Stimulated activated CD4-positive, alpha-beta T cell treated with anti-CD3 and anti-CD28 coated beads, Interleukin-1b, Interleukin-23, amount 100 ng/mL, for 24 hours (primary cell): ENCODE results near the gene TMOD1.

Experiments
- DNase-seq, 4 experiments: peaks; one replicate each; pipeline ENCODE4 v3.0.0-alpha.2; 2020; ENCODE audit warnings: low read depth in 4 of 4, low spot score in 1 of 4

Gene TMOD1

DNA sequence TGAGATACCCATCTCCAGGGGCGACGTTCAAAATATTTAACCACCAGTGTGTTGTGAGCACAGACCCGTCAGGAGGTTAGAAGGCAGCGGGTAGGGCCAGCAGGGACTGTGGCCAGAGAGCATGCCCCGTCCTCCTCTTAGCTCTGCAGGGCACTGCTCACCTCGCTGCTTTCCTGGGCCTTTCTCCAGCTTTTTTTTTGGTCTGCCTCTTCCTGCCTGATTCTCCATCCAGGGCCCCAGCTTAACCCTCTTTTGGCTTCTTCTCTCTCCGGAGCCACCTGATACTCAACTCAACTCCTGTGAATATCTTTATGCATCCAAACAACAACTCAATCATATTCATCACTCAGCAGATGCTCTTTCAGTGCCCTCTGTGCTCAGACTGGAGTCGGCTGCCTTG lies 44.0 kb downstream of the TMOD1 start:
- no peak for DNase-seq

DNA sequence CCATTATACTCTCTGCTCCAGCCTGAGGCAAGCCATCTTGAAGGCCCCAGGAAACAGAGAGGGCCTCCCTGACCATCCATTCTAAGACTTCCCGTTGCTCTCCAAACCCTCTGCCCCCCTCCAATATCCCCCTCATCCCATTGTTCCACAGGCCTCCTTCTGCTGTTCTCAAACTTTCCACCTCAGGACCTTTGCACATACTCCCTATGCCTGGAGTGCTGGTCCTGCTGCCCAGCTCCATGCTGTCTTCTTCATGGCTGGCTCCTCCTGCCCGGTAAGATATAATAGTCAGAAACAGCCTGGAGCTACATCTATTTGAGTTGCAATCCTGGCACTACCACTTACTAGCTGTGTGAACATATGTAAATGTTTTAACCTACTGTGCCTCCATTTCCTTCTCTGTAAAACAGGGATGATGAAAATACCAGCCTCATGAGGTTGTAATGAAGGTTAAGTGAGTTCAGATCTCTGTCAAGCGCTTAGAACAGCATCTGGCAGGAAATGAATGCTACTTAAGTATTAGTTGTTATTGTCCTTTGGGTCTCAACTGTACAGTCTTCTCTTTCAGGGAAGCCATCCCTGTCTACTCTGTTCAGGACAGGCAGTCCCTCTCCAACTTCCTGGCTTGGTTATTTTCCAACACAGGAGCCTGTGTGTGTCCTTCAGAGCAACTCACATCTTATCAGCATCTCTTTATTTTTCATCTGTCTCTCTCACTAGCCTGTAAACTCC lies 45.8 kb downstream of the TMOD1 start:
- DNase-seq = no peak

- no peak for DNase-seq
Measured at GRCh38 chr9:97548379-97548778, 46.9 kb downstream of the TMOD1 start.

DNA sequence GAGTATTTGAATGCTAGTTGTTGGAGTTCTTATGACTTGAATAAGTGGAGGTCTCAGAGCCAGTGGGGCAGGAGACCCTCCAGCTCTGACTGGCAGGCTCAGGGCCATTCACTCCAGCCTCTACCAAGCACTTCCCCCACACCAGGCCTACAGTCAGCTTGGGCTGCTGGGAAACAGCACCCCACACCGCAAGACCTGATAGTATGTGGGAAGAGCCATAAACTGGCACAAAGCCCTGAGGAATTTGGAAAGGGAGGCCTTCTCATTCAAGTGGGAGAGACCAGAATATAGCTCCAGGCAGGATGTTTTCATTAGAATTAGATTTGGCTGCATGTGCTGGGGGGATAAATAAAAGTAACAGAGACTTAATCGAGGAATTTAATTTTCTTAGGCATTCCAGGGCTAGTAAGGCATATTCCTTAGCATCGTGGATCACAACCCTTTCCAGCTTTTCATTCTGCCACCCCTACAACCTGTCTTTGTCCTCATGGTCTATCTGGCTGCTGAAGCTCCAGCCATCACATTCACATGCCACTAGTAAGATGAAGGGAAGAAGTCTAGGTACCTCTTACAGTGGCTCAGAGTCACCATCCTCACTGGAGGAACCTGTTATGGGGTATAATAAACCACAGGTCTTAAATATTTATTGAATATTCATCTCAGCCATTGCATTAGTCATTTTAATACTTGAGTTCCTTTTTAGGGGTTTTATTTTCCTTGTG lies 47.5 kb downstream of the TMOD1 start:
- DNase-seq = no peak

- DNase-seq = no peak
Measured at GRCh38 chr9:97550386-97550785, 48.9 kb downstream of the TMOD1 start.

GRCh38 chr9:97551308-97551707 lies 49.8 kb downstream of the TMOD1 start:
- DNase-seq = no peak

DNA sequence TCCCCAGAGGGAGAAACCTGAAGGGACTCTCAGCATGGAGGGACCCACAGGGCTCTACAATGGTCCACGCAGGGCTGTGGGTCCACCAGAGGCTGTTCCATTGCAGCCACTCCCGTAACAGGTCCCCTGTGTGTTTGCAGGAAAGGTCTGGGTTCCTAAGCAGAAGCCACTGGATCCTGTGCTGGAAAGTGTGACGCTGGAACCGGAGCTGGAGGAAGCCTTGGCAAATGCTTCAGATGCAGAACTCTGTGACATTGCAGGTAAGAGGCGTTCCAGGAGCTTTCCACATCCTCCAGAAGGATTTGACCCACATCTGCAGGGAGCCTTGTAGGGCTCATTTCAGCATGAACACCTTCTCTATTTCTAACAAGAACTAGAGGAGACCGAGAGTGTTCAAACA lies 51.7 kb downstream of the TMOD1 start:
- no peak for DNase-seq

DNA sequence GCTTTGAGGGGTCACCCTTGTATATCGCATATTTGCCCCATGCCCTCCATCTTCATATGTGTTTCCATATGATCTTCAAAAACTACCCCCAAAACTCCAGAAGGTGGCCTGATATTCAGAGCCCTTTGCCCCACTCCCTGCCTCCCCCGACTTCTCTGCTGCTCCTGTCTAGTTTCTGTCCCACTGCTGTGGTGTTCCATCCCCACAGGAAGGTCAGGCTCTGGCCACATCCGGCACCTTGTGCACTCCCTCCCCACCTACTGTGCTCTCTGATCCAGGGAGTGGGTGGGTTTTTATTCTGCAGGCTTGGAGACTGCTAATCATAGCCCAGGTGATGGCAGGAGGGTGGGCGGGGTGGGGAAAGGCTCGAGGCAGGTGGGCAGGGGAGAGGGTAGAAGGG lies 52.4 kb downstream of the TMOD1 start:
- DNase-seq = no peak

GRCh38 chr9:97554566-97555075 lies 53.2 kb downstream of the TMOD1 start:
- no peak for DNase-seq

DNA sequence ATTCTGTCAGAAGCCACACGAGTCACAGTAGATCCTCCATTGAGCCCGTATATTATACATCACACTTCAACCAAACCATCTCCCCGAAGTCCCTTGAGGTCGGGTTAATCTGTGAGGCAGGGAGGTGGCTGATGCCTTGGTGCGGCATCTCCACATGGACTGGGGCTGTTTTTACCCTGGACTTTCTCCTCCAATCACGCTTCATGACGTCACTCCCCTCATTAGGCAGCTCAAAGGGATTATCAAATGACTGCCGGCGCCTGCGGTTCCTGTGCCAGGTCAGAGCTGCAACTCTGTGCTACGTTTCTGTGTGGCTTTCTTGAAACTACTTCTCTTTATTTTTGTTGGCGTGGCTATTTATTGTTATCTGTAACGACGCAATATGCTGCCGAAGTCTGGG lies 53.7 kb downstream of the TMOD1 start:
- DNase-seq = no peak

DNA sequence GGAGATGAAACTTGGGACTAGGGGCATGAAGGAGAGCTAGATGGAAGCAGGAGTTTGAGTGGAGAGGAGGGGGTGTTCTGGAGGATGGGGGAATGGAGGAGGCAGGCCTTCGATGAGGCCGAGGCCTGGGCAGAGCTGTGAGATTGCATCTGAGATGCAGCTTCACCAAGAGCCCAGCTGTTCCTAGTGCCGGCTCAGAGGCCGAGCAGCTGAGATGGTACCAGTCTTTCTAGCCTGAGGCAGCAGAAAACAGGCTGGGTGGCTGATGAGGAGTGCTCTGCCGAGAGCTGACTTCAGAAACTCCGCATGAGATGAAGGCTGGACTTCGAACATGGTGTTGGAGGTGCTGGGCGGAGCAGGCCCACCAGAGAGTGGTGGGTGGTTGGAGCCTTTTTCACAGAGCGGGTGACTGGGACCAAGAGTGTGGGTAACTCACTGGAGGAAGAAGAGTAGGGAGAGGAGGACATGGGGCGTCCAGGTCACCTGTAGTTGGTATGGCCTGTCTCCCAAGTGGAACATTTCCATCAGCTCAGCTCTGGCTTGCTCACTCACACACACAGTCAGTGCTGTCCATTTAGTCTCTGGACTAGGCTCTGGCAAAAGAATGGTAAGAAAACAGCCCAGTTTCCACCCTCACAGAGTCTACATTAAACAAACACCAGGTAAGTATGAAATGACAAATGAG lies 54.7 kb downstream of the TMOD1 start:
- DNase-seq = no peak

- DNase-seq = no peak
Measured at GRCh38 chr9:97556721-97557605, 55.5 kb downstream of the TMOD1 start.

GRCh38 chr9:97557606-97558095 lies 56.2 kb downstream of the TMOD1 start:
- no peak for DNase-seq

GRCh38 chr9:97558701-97559101 lies 57.2 kb downstream of the TMOD1 start:
- DNase-seq = no peak

- no peak for DNase-seq
Measured at GRCh38 chr9:97559111-97559514, 57.6 kb downstream of the TMOD1 start.

GRCh38 chr9:97560154-97560553 lies 58.7 kb downstream of the TMOD1 start:
- DNase-seq = no peak

- DNase-seq = no peak
Measured at GRCh38 chr9:97560851-97561250, 59.4 kb downstream of the TMOD1 start.

DNA sequence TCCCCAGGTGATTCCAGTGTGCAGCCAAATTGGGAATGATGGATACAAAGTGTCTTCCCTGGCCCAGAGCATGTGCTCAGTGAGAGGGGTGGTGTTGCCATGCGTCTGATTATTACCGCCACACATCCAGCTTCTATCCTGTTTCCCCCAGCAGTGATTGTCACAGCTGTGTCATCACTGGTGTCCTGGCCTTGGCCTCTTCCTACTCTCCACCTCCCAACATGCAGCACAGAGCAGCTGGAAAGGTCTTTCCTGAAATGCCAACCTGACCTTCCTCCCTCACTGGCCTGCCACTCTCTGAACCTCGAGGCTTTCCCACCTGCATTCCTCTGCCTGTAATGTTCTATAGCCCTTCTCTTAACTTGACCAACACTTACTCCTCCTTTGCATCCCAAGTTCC lies 60.0 kb downstream of the TMOD1 start:
- DNase-seq = no peak

GRCh38 chr9:97562542-97562941 lies 61.1 kb downstream of the TMOD1 start:
- no peak for DNase-seq

DNA sequence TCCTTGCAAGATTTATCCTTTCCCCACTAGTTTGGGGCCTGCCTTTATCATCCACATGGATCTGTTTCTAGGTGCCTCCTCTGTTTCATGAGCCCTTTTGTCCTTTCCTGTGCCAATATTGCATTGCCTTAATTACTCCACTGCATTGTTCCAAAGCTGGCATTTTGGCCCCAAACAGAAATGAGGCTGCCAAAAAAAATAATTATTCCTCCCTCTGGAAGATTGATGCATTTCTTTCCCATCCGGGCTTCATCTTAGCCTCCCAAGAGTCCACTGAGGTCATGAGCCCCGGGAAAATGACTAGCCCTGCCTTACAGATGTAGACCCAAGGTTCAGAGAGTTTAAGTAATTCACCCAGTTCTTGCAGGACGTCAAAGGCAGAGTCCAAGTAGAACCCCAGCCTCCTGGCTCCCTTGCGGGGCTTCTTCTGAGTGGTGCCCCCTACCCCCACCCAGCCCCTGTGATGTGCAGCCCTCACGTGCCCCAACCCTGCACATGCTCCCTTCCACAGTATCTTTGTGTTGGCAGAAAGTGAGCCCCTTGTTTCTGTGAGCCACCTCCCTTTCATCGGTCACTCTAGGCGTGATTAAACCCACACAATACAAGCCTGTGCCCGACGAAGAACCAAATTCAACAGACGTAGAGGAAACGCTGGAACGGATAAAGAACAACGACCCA lies 62.1 kb downstream of the TMOD1 start:
- no peak for DNase-seq
